ENCODE data around the gene ZDHHC11. TPM values are rescaled to one million over a fixed set of nuclear protein-coding genes. Genes with fewer than 3 reads are reported as not detected.

The ZDHHC11 gene
- total RNA-seq, 6 donors from 2014 or later: 18.9 to 64.6 (median 27.5) TPM

- no peak for TF ChIP-seq POLR2A (IDR thresholded peaks at IDR 0.05)
- no peak for TF ChIP-seq EP300 (IDR thresholded peaks at IDR 0.05)
- no peak for TF ChIP-seq CTCF (IDR thresholded peaks at IDR 0.05)
- TF ChIP-seq POLR2AphosphoS5 (IDR thresholded peaks at IDR 0.05): no peak
- Histone ChIP-seq H3K9me3 (no peaks in the 10 kb centered on the region), H3K27me3 (no peaks in the 10 kb centered on the region), H3K36me3 (peaks cover 10 to 46% (median 33%) of the 10 kb centered on the region in 4 donors), H3K4me1 (peaks cover 15 to 24% (median 19%) of the 10 kb centered on the region in 4 donors), H3K27ac (peak overlapping the region; percentile 86 to 92 (median 88)), H3K4me3 (peak overlapping the region; percentile 29 to 94 (median 84))
- 8 to 17% methylated on average over 14 to 25 of the region's 25 CpGs for WGBS, 2 donors
- DNase-seq: no peak
- ATAC-seq (ENCODE audit: low FRiP score in 2 of 2): peak in 1 of 2 donors; percentile 49
These were observed 41.1 kb upstream of the ZDHHC11 start for GRCh38 chr5:891837-892393.

- TF ChIP-seq POLR2A (IDR thresholded peaks at IDR 0.05) (no peak), POLR2AphosphoS5 (IDR thresholded peaks at IDR 0.05) (no peak), CTCF (IDR thresholded peaks at IDR 0.05) (no peak), EP300 (IDR thresholded peaks at IDR 0.05) (no peak)
- Histone ChIP-seq H3K36me3 (peaks cover 10 to 53% (median 40%) of the 10 kb centered on the region in 4 donors), H3K4me3 (peak overlapping the region in 3 of 4 donors; percentile 81 to 94 (median 86)), H3K4me1 (peaks cover 15 to 24% (median 19%) of the 10 kb centered on the region in 4 donors), H3K27ac (peak overlapping the region; percentile 86 to 92 (median 88)), H3K27me3 (no peaks in the 10 kb centered on the region), H3K9me3 (no peaks in the 10 kb centered on the region)
- ATAC-seq (ENCODE audit: low FRiP score in 2 of 2) (no peak), DNase-seq (peak in 1 of 2 donors; percentile 68)
- WGBS, 2 donors: 75 to 79% methylated on average over 33 to 34 of the region's 34 CpGs
These were observed 40.5 kb upstream of the ZDHHC11 start for GRCh38 chr5:891117-891836.

GRCh38 chr5:889075-889710 is 38.4 kb upstream of the ZDHHC11 start:
- 95 to 97% methylated on average over 15 of the region's 15 CpGs for WGBS, 2 donors

GRCh38 chr5:888638-889035 is 37.9 kb upstream of the ZDHHC11 start:
- DNase-seq (no peak), ATAC-seq (ENCODE audit: low FRiP score in 2 of 2) (no peak)
- 93 to 97% methylated on average over 11 of the region's 11 CpGs for WGBS, 2 donors
- H3K36me3 ChIP-seq: peaks cover 13 to 79% (median 66%) of the 10 kb centered on the region in 4 donors
- H3K27ac ChIP-seq: no peak overlapping the region
- no peaks in the 10 kb centered on the region for H3K27me3 ChIP-seq
- peaks cover 15 to 32% (median 19%) of the 10 kb centered on the region in 4 donors for H3K4me1 ChIP-seq
- H3K4me3 ChIP-seq: no peak overlapping the region
- no peak for TF ChIP-seq CTCF (IDR thresholded peaks at IDR 0.05)
- no peak for TF ChIP-seq EP300 (IDR thresholded peaks at IDR 0.05)
- TF ChIP-seq POLR2A (IDR thresholded peaks at IDR 0.05): no peak
- TF ChIP-seq POLR2AphosphoS5 (IDR thresholded peaks at IDR 0.05): no peak
- H3K9me3 ChIP-seq: no peaks in the 10 kb centered on the region

More at GRCh38 chr5:889075-889710, 38.4 kb upstream of the ZDHHC11 start:
- TF ChIP-seq CTCF (IDR thresholded peaks at IDR 0.05) (no peak), POLR2AphosphoS5 (IDR thresholded peaks at IDR 0.05) (no peak)
- Histone ChIP-seq H3K27ac (no peak overlapping the region), H3K27me3 (no peaks in the 10 kb centered on the region), H3K36me3 (peaks cover 13 to 73% (median 61%) of the 10 kb centered on the region in 4 donors), H3K9me3 (no peaks in the 10 kb centered on the region), H3K4me1 (peaks cover 15 to 32% (median 19%) of the 10 kb centered on the region in 4 donors), H3K4me3 (no peak overlapping the region)
- ATAC-seq (ENCODE audit: low FRiP score in 2 of 2) (no peak), DNase-seq (no peak)

All from upper lobe of left lung (tissue), 6 donors.